MM.1S (cell line): ENCODE results near the gene NCAPG.

Experiments used
- CTCF ChIP-seq: fragments of 300-600 bp; sonication (generic); IDR thresholded peaks from 2 replicates; pipeline ENCODE4 v1.5.1; 2016; ENCODE audit warnings: antibody characterized with exemption, low read length, mixed read lengths
- EZH2 ChIP-seq: fragments of 300-600 bp; sonication (generic); optimal IDR thresholded peaks from 2 replicates; pipeline ENCODE3; 2017; ENCODE audit warnings: low read depth, mild to moderate bottlenecking, antibody characterized with exemption, low read length, mixed read lengths
- EZH2phosphoT487 ChIP-seq: fragments of 300-600 bp; sonication (generic); IDR thresholded peaks from 2 replicates; pipeline ENCODE4 v1.6.1; 2018; ENCODE audit warnings: antibody characterized with exemption, low read length

- TF ChIP-seq CTCF (no peak), EZH2 (no peak), EZH2phosphoT487 (no peak)
These were observed 45.1 kb upstream of the NCAPG start for GRCh38 chr4:17765514-17766286.
